Activated gamma-delta T cell (primary cell): ENCODE data around the gene CEP250.

Experiments
- DNase-seq: peaks from one replicate; lab custom pipeline; 2025; lab: John Stamatoyannopoulos, UW

Gene CEP250

GRCh38 chr20:35561268-35561667 lies 105.9 kb downstream of the CEP250 start:
- no peak for DNase-seq

GRCh38 chr20:35561671-35562070 lies 106.3 kb downstream of the CEP250 start:
- DNase-seq = no peak

DNA sequence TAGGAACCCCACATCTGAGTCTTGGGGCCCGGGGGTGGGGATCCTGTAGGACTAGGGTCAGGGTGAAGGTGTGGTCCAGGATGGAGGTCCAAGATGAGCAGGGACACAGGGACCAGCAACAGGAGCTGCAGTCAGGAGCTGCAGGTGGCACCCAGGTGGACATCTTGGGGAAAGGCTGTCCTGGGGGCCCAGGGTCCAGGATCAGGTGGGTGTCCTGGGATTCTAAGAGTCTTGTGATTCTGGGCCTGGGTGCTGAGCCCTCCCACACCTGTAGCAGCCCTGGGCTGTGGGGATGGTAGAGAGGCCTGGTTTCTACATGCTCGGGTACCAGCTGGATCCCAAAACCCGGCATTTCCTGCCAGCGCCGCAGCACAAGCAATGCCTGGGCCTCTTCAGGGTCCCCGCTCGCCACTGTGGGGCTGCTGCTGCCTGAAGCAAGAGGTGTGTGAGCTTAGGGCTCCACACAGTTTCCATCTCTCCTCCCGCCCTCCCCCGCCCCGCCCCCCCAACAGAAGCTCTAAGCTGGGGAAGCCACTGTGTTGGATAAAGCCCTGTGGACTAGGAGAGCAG lies 107.2 kb downstream of the CEP250 start:
- DNase-seq = no peak

- DNase-seq = no peak
Observed at GRCh38 chr20:35563834-35564233, 108.4 kb downstream of the CEP250 start.

GRCh38 chr20:35564905-35565304 lies 109.5 kb downstream of the CEP250 start:
- no peak for DNase-seq

GRCh38 chr20:35568645-35569044 lies 113.2 kb downstream of the CEP250 start:
- DNase-seq = no peak
